Gastroesophageal sphincter (tissue), 4 donors: ENCODE measurements around the gene SPRR3. TPM values are rescaled to one million over a fixed set of nuclear protein-coding genes. Genes with fewer than 3 reads are reported as not detected.

ENCODE experiments used
- ATAC-seq: fragments of 150-250 bp; one replicate; pipeline ENCODE4 v1.9.1; 2016; ENCODE audit warnings: mild to moderate bottlenecking, moderate library complexity
- H3K27ac ChIP-seq, 4 donors: fragments of 200-600 bp; sonication (generic) in 3 of 4; 1 replicate in 3 of 4; 2 replicates in 1 of 4; pipeline ENCODE4 v1.5.1; 2016 to 2019
- H3K27me3 ChIP-seq: fragments of 200-600 bp; sonication (generic); one replicate; pipeline ENCODE4 v1.5.1; 2019
- H3K36me3 ChIP-seq, 2 donors: fragments of 200-600 bp; sonication (generic); one replicate each; pipeline ENCODE4 v1.5.1; 2019; ENCODE audit warnings: control low read depth in 1 of 2
- H3K4me1 ChIP-seq, 3 donors: fragments of 200-600 bp; sonication (generic); 1 replicate in 2 of 3; 2 replicates in 1 of 3; pipeline ENCODE4 v1.5.1; 2016 to 2019; ENCODE audit warnings: control low read depth in 2 of 3
- H3K4me3 ChIP-seq, 2 donors: fragments of 200-600 bp; sonication (generic); one replicate each; pipeline ENCODE4 v1.5.1; 2019; ENCODE audit warnings: mild to moderate bottlenecking in 1 of 2, moderate library complexity in 1 of 2
- H3K9me3 ChIP-seq, 3 donors: fragments of 200-600 bp; sonication (generic); one replicate each; pipeline ENCODE4 v1.5.1; 2017 to 2019; ENCODE audit warnings: control low read depth in 2 of 3
- CTCF ChIP-seq, 4 experiments: fragments of 200-600 bp in 2 of 4; fragments of 450-650 bp in 2 of 4; sonication (generic) in 1 of 4; IDR thresholded peaks; one replicate each; pipeline ENCODE4 v1.5.1; 2017 to 2019; ENCODE audit warnings: antibody characterized with exemption in 4 of 4, mild to moderate bottlenecking in 2 of 4, moderate library complexity in 2 of 4
- EP300 ChIP-seq: sonication (generic); formaldehyde crosslinking; IDR thresholded peaks from one replicate; pipeline ENCODE4 v1.6.1; 2017; ENCODE audit warnings: antibody characterized with exemption, mild to moderate bottlenecking
- POLR2A ChIP-seq, 2 donors: fragments of 450-650 bp; IDR thresholded peaks; one replicate each; pipeline ENCODE4 v1.6.1; 2017; ENCODE audit warnings: antibody characterized with exemption in 2 of 2, mild to moderate bottlenecking in 2 of 2, moderate library complexity in 1 of 2
- POLR2AphosphoS5 ChIP-seq: sonication (generic); formaldehyde crosslinking; IDR thresholded peaks from one replicate; pipeline ENCODE4 v1.6.1; 2017; ENCODE audit warnings: antibody characterized with exemption
- WGBS, 2 donors: methylation state at CpG; one replicate each; pipeline ENCODE4 v1.1.5; 2018; ENCODE audit warnings: low coverage in 1 of 2; 5-methylcytosine and 5-hydroxymethylcytosine counted together
- total RNA-seq, 4 donors: library from RNA; depleted of rRNA; stranded (reverse); fragments of >200 nt; gene quantifications; one replicate each; pipeline ENCODE4 v1.1.0, GENCODE V29; 2016

Gene SPRR3
- 100 to 1,000 TPM in 1 of 4 donors, 10 to 100 TPM in 2, 1 to 10 TPM in 1; 5.9 to 291 (median 21.5) TPM for total RNA-seq

- WGBS, 2 donors: 67 to 79% methylated on average over 1 to 2 of the region's 2 CpGs
- Histone ChIP-seq H3K4me3 (no peak within 1 kb of the TSS), H3K4me1 (no peaks in the 10 kb centered on the region), H3K27ac (no peak within 1 kb of the TSS), H3K27me3 (no peaks in the 10 kb centered on the region), H3K9me3 (peaks cover 0 to 6% (median 0%) of the 10 kb centered on the region in 3 donors), H3K36me3 (no peaks in the 10 kb centered on the region)
- no peak for ATAC-seq
- TF ChIP-seq POLR2AphosphoS5 (no peak), EP300 (no peak), CTCF (IDR thresholded peaks at IDR 0.05) (no peak), POLR2A (IDR thresholded peaks at IDR 0.05) (no peak)
These were observed at the start of gene SPRR3 for GRCh38 chr1:153001382-153001781. SPRR3 (plus strand) TSS chr1:153001749; CDS start chr1:153003021, 1,272 bp downstream.

GRCh38 chr1:152953761-152954160 is 47.8 kb upstream of the SPRR3 start:
- Histone ChIP-seq H3K4me3 (no peak overlapping the region), H3K27ac (no peak overlapping the region), H3K4me1 (no peaks in the 10 kb centered on the region), H3K27me3 (no peaks in the 10 kb centered on the region), H3K36me3 (no peaks in the 10 kb centered on the region), H3K9me3 (no peaks in the 10 kb centered on the region)
- no peak for ATAC-seq
- 48 to 75% methylated on average over 3 to 4 of the region's 7 CpGs for WGBS, 2 donors
- TF ChIP-seq POLR2A (IDR thresholded peaks at IDR 0.05) (no peak), POLR2AphosphoS5 (no peak), EP300 (no peak), CTCF (IDR thresholded peaks at IDR 0.05) (no peak)

- H3K9me3 ChIP-seq: no peaks in the 10 kb centered on the region
- no peaks in the 10 kb centered on the region for H3K4me1 ChIP-seq
- WGBS, 2 donors: 59 to 80% methylated on average over 4 to 5 of the region's 6 CpGs
- no peaks in the 10 kb centered on the region for H3K36me3 ChIP-seq
- TF ChIP-seq POLR2AphosphoS5: no peak
- TF ChIP-seq EP300: no peak
- no peak for TF ChIP-seq POLR2A (IDR thresholded peaks at IDR 0.05)
- no peak for TF ChIP-seq CTCF (IDR thresholded peaks at IDR 0.05)
- H3K4me3 ChIP-seq: no peak overlapping the region
- no peak overlapping the region for H3K27ac ChIP-seq
- H3K27me3 ChIP-seq: no peaks in the 10 kb centered on the region
- no peak for ATAC-seq
These were observed 47.1 kb upstream of the SPRR3 start for GRCh38 chr1:152954436-152954835.

GRCh38 chr1:152957561-152957960 is 44.0 kb upstream of the SPRR3 start:
- H3K4me1 ChIP-seq: no peaks in the 10 kb centered on the region
- TF ChIP-seq CTCF (IDR thresholded peaks at IDR 0.05) (no peak), EP300 (no peak), POLR2AphosphoS5 (no peak), POLR2A (IDR thresholded peaks at IDR 0.05) (no peak)
- no peak overlapping the region for H3K4me3 ChIP-seq
- no peaks in the 10 kb centered on the region for H3K36me3 ChIP-seq
- H3K27me3 ChIP-seq: no peaks in the 10 kb centered on the region
- no peaks in the 10 kb centered on the region for H3K9me3 ChIP-seq
- no peak for ATAC-seq
- no peak overlapping the region for H3K27ac ChIP-seq
- WGBS, 2 donors: 78 to 80% methylated on average over 3 of the region's 3 CpGs

GRCh38 chr1:152959273-152959672 is 42.3 kb upstream of the SPRR3 start:
- H3K4me1 ChIP-seq: no peaks in the 10 kb centered on the region
- 80 to 83% methylated on average over 2 to 3 of the region's 3 CpGs for WGBS, 2 donors
- ATAC-seq: no peak
- TF ChIP-seq POLR2AphosphoS5 (no peak), POLR2A (IDR thresholded peaks at IDR 0.05) (no peak), EP300 (no peak), CTCF (IDR thresholded peaks at IDR 0.05) (no peak)
- no peak overlapping the region for H3K27ac ChIP-seq
- H3K36me3 ChIP-seq: no peaks in the 10 kb centered on the region
- no peaks in the 10 kb centered on the region for H3K27me3 ChIP-seq
- no peaks in the 10 kb centered on the region for H3K9me3 ChIP-seq
- H3K4me3 ChIP-seq: no peak overlapping the region
